B cell (primary cell): ENCODE results near the gene TRPC6. TPM values are rescaled to one million over a fixed set of nuclear protein-coding genes. Genes with fewer than 3 reads are reported as not detected.

ENCODE experiments used
- ATAC-seq: fragments of 200-7000 bp; cut with Tn5 transposase; one replicate; pipeline ENCODE4 v1.10.0; 2021; ENCODE audit warnings: low read depth, mild to moderate bottlenecking, moderate number of reproducible peaks, moderate library complexity
- CTCF ChIA-PET: fragments of 350-600 bp; sonication (Branson Sonifier 250); formaldehyde crosslinking; loops from one replicate; lab custom pipeline; 2021; ENCODE audit warnings: antibody characterized with exemption, inconsistent platforms; lab: Charles Lee
- POLR2A ChIA-PET: fragments of 350-600 bp; sonication (Branson Sonifier 250); formaldehyde crosslinking; loops from one replicate; lab custom pipeline; 2021; ENCODE audit warnings: antibody characterized with exemption; lab: Charles Lee
- DNase-seq: peaks from one replicate; pipeline ENCODE4 v3.0.0; 2013
- H2AFZ ChIP-seq: 2 replicates; pipeline ENCODE4 v1.6.1; 2012; ENCODE audit warnings: mild to moderate bottlenecking, low read depth, low read length; ENCODE audit not compliant: insufficient read depth, poor library complexity, severe bottlenecking
- H3K27ac ChIP-seq, 2 donors: 1 replicate in 1 of 2; 2 replicates in 1 of 2; pipeline ENCODE4 v1.5.1; 2012 to 2013; ENCODE audit warnings: low read length in 2 of 2, mild to moderate bottlenecking in 2 of 2, moderate library complexity in 1 of 2
- H3K27me3 ChIP-seq, 4 experiments: fragments of 200-600 bp in 1 of 4; sonication (generic) in 1 of 4; replicated peaks in 1 of 4; 1 replicate in 2 of 4; 2 replicates in 2 of 4; pipeline versions ENCODE4 v1.6.1 to v1.7.0; 2013 to 2016; ENCODE audit warnings: low read length in 3 of 4, mild to moderate bottlenecking in 2 of 4, mixed read lengths in 1 of 4, moderate library complexity in 1 of 4; ENCODE audit not compliant: insufficient read depth in 4 of 4, control insufficient read depth in 3 of 4; ENCODE audit errors: control extremely low read depth in 1 of 4
- H3K36me3 ChIP-seq, 2 experiments: replicated peaks in 1 of 2; 1 replicate in 1 of 2; 2 replicates in 1 of 2; pipeline versions ENCODE4 v1.6.1 to v1.7.1; 2013; ENCODE audit warnings: low read length in 1 of 2; ENCODE audit not compliant: insufficient read depth in 2 of 2, control insufficient read depth in 1 of 2; ENCODE audit errors: control extremely low read depth in 1 of 2, extremely low read depth in 1 of 2
- H3K4me1 ChIP-seq, 2 donors: fragments of 200-600 bp in 1 of 2; sonication (generic) in 1 of 2; 1 replicate in 1 of 2; 2 replicates in 1 of 2; pipeline versions ENCODE4 v1.5.1 to v1.6.1; 2013 to 2017; ENCODE audit warnings: low read length in 2 of 2; ENCODE audit not compliant: control insufficient read depth in 2 of 2, insufficient read depth in 2 of 2
- H3K4me2 ChIP-seq: replicated peaks from 2 replicates; pipeline ENCODE3; 2012; ENCODE audit warnings: mild to moderate bottlenecking, low read depth, low read length; ENCODE audit not compliant: poor library complexity, severe bottlenecking
- H3K4me3 ChIP-seq, 5 experiments: fragments of 200-600 bp in 1 of 5; sonication (generic) in 1 of 5; 1 replicate in 3 of 5; 2 replicates in 2 of 5; pipeline versions ENCODE4 v1.5.1 to v1.7.0; 2011 to 2016; ENCODE audit warnings: low read length in 4 of 5, mild to moderate bottlenecking in 4 of 5, low read depth in 2 of 5, control low read depth in 1 of 5, moderate library complexity in 1 of 5; ENCODE audit not compliant: insufficient read depth in 1 of 5; ENCODE audit errors: control extremely low read depth in 1 of 5, extremely low read depth in 1 of 5
- H3K79me2 ChIP-seq: fragments of 200-600 bp; sonication (generic); one replicate; pipeline ENCODE4 v1.6.0; 2016; ENCODE audit warnings: low read length; ENCODE audit not compliant: control insufficient read depth, insufficient read depth
- H3K9ac ChIP-seq: fragments of 200-600 bp; sonication (generic); 2 replicates; pipeline ENCODE4 v1.6.1; 2017; ENCODE audit warnings: mild to moderate bottlenecking, low read length, moderate library complexity
- H3K9me3 ChIP-seq, 3 donors: one replicate each; pipeline versions ENCODE4 v1.6.1 to v1.7.1; 2013; ENCODE audit warnings: low read length in 2 of 3; ENCODE audit not compliant: control insufficient read depth in 2 of 3, insufficient read depth in 1 of 3; ENCODE audit errors: control extremely low read depth in 1 of 3
- H4K20me1 ChIP-seq: 2 replicates; pipeline ENCODE4 v1.6.0; 2012; ENCODE audit warnings: mild to moderate bottlenecking, low read length; ENCODE audit not compliant: insufficient read depth, control insufficient read depth, poor library complexity, severe bottlenecking
- H3K27ac Mint-ChIP-seq: one replicate; pipeline ENCODE4 v1.8.0; 2021; ENCODE audit warnings: mixed read lengths
- H3K27me3 Mint-ChIP-seq: one replicate; pipeline ENCODE4 v1.8.0; 2021; ENCODE audit warnings: mixed read lengths
- H3K4me1 Mint-ChIP-seq: one replicate; pipeline ENCODE4 v1.8.0; 2021; ENCODE audit warnings: mixed read lengths
- H3K4me3 Mint-ChIP-seq: one replicate; pipeline ENCODE4 v1.8.0; 2021; ENCODE audit warnings: mixed read lengths
- H3K9me3 Mint-ChIP-seq: one replicate; pipeline ENCODE4 v1.8.0; 2022; ENCODE audit warnings: mixed read lengths; ENCODE audit not compliant: insufficient read depth
- CTCF ChIP-seq: fragments of 200-600 bp; IDR thresholded peaks from one replicate; pipeline ENCODE4 v1.8.0; 2022; ENCODE audit warnings: antibody characterized with exemption, mild to moderate bottlenecking
- EZH2 ChIP-seq: IDR thresholded peaks from 2 replicates; pipeline ENCODE4 v1.6.1; 2012; ENCODE audit warnings: borderline replicate concordance, low read depth, mild to moderate bottlenecking, moderate library complexity, low read length; ENCODE audit not compliant: insufficient read depth, poor library complexity, severe bottlenecking
- WGBS: methylation state at CpG from one replicate; pipeline ENCODE4 v1.1.5; 2013; ENCODE audit warnings: missing lambda C conversion rate; ENCODE audit not compliant: insufficient coverage; 5-methylcytosine and 5-hydroxymethylcytosine counted together
- intact Hi-C: fragments of 100-400 bp; cut with micrococcal nuclease; formaldehyde crosslinking; loops from one replicate; pipeline ENCODE4 v1.10.0; 2022
- polyA plus RNA-seq: library from polyadenylated mRNA; depleted of rRNA; stranded (reverse); fragments of >200 nt; gene quantifications from 2 replicates; pipeline ENCODE4 v1.2.3, GENCODE V29; 2012
- small RNA-seq: library from RNA; depleted of rRNA; stranded (forward); fragments of <200 nt; gene quantifications from one replicate; pipeline ENCODE3, GENCODE V24; 2012; ENCODE audit warnings: low replicate concordance, low read depth; ENCODE audit not compliant: insufficient read length
- total RNA-seq, 2 donors: library from RNA; stranded (reverse); fragments of 120-200 nt in 1 of 2; gene quantifications; 1 replicate in 1 of 2; 2 replicates in 1 of 2; pipeline versions ENCODE4 v1.2.3 to v1.2.4, GENCODE V29; 2013 to 2022

TRPC6 gene
- total and polyA plus RNA-seq, 2 donors (not counting 1 experiment from before 2014, with no cell fraction given) = 0.01 TPM; not detected in 1

GRCh38 chr11:101428918-101429317, 154.9 kb downstream of the TRPC6 start:
- H3K4me1 Mint-ChIP-seq = no peaks in the 10 kb centered on the region
- Histone ChIP-seq H3K36me3 (no peaks in the 10 kb centered on the region), H3K27ac (no peak overlapping the region), H3K9me3 (peaks cover 0 to 5% (median 3%) of the 10 kb centered on the region in 3 donors), H3K79me2 (no peaks in the 10 kb centered on the region), H2AFZ (no peak overlapping the region), H3K4me1 (no peaks in the 10 kb centered on the region), H3K9ac (no peak overlapping the region), H3K27me3 (no peaks in the 10 kb centered on the region), H4K20me1 (no peaks in the 10 kb centered on the region), H3K4me2 (no peak overlapping the region), H3K4me3 (no peak overlapping the region)
- H3K27ac Mint-ChIP-seq = no peak overlapping the region
- H3K27me3 Mint-ChIP-seq = no peaks in the 10 kb centered on the region
- 77% methylated on average over 1 of the region's 1 CpG for WGBS
- ChIA-PET POLR2A (no interaction called here), CTCF (no interaction called here)
- intact Hi-C loops = no loop called here
- no peak for DNase-seq
- no peak overlapping the region for H3K4me3 Mint-ChIP-seq
- TF ChIP-seq EZH2 (no peak), CTCF (no peak)
- H3K9me3 Mint-ChIP-seq = peaks cover 3% of the 10 kb centered on the region
- no peak for ATAC-seq

GRCh38 chr11:101407324-101407723, 176.5 kb downstream of the TRPC6 start:
- Histone ChIP-seq H3K27me3 (no peaks in the 10 kb centered on the region), H2AFZ (no peak overlapping the region), H3K27ac (no peak overlapping the region), H3K36me3 (no peaks in the 10 kb centered on the region), H3K4me2 (no peak overlapping the region), H3K9me3 (no peaks in the 10 kb centered on the region), H3K4me3 (no peak overlapping the region), H3K9ac (no peak overlapping the region), H3K79me2 (no peaks in the 10 kb centered on the region), H3K4me1 (no peaks in the 10 kb centered on the region), H4K20me1 (no peaks in the 10 kb centered on the region)
- intact Hi-C loops = no loop called here
- POLR2A ChIA-PET = no interaction called here
- no CpG with 5 or more reads among the region's 2 CpGs for WGBS
- Mint-ChIP-seq H3K27ac (no peak overlapping the region), H3K9me3 (no peaks in the 10 kb centered on the region), H3K4me3 (no peak overlapping the region), H3K4me1 (no peaks in the 10 kb centered on the region), H3K27me3 (no peaks in the 10 kb centered on the region)
- no peak for TF ChIP-seq CTCF
- no peak for TF ChIP-seq EZH2
- no peak for ATAC-seq
- CTCF ChIA-PET = no interaction called here
- DNase-seq = no peak

Small RNAs within 50 kb of the gene (small RNA-seq; reads per million reads assigned to genes)
- gene MIR3920 = not detected
